Spleen (tissue), 7 donors: Measurements from ENCODE around the gene C5orf15.

Source experiments
- CTCF ChIP-seq, 11 experiments: fragments of 200-600 bp in 7 of 11; fragments of 450-650 bp in 4 of 11; sonication (generic) in 4 of 11; IDR thresholded peaks in 8 of 11; conservative IDR thresholded peaks in 3 of 11; 1 replicate in 7 of 11; 2 replicates in 4 of 11; pipeline versions ENCODE4 v1.4.0 to v1.8.0; 2016 to 2021; ENCODE audit warnings: antibody characterized with exemption in 11 of 11, inconsistent platforms in 4 of 11, mild to moderate bottlenecking in 1 of 11
- POLR2A ChIP-seq, 3 donors: fragments of 450-650 bp; IDR thresholded peaks; one replicate each; pipeline ENCODE4 v1.5.1; 2017; ENCODE audit warnings: antibody characterized with exemption in 3 of 3, mild to moderate bottlenecking in 1 of 3
- POLR2AphosphoS5 ChIP-seq, 3 donors: sonication (generic); formaldehyde crosslinking; IDR thresholded peaks; one replicate each; pipeline ENCODE4 v1.5.1; 2017; ENCODE audit warnings: antibody characterized with exemption in 3 of 3
- donor health status: DM: no; HTN: no; CAD: no; lungs with moderate emphysema.
- donor health status: DM: no; HTN: no; CAD: no.
- donor health status: DM: no; HTN: no; CAD: no.

GRCh38 chr5:133931546-133931945 is 36.9 kb downstream of the C5orf15 start:
- TF ChIP-seq CTCF (IDR thresholded peaks at IDR 0.05 in 8 of 11, conservative IDR thresholded peaks at IDR 0.05 in 3 of 11) = no peak
- no peak for TF ChIP-seq POLR2A (IDR thresholded peaks at IDR 0.05)
- TF ChIP-seq POLR2AphosphoS5 (IDR thresholded peaks at IDR 0.05) = no peak
